EH (cell line): ENCODE results near the gene DFFB.

Experiments used
- DNase-seq: peaks from one replicate; pipeline ENCODE4 v3.0.0-alpha.2; 2015; ENCODE audit warnings: low read depth

DFFB gene

GRCh38 chr1:3926956-3927355, 69.7 kb downstream of the DFFB start:
- no peak for DNase-seq

- DNase-seq = no peak
These were observed 71.3 kb downstream of the DFFB start for GRCh38 chr1:3928586-3928985.

- DNase-seq = no peak
These were observed 71.8 kb downstream of the DFFB start for GRCh38 chr1:3929126-3929525.

GRCh38 chr1:3930301-3931006, 73.2 kb downstream of the DFFB start:
- DNase-seq = no peak

GRCh38 chr1:3931007-3931912, 74.0 kb downstream of the DFFB start:
- no peak for DNase-seq

GRCh38 chr1:3932156-3932919, 75.1 kb downstream of the DFFB start:
- no peak for DNase-seq
